HFFc6 (cell line): Measurements from ENCODE around the gene RPN1. TPM values are rescaled to one million over a fixed set of nuclear protein-coding genes. Genes with fewer than 3 reads are reported as not detected.
"Not testable (repeated sequence)": the region's sequence is repeated elsewhere in the genome, so short reads cannot be mapped to it uniquely, and the experiment has no call there.

Experiments
- DNase-seq: peaks from one replicate; pipeline ENCODE4 v3.0.0-alpha.2; 2018
- H3K27ac Mint-ChIP-seq: 2 replicates; pipeline ENCODE4 v1.8.0; 2020; ENCODE audit warnings: mild to moderate bottlenecking, mixed read lengths
- H3K27me3 Mint-ChIP-seq: 2 replicates; pipeline ENCODE4 v1.8.0; 2021; ENCODE audit warnings: mild to moderate bottlenecking, moderate library complexity, mixed read lengths; ENCODE audit not compliant: insufficient read depth
- H3K36me3 Mint-ChIP-seq: 2 replicates; pipeline ENCODE4 v1.8.0; 2021; ENCODE audit warnings: low read depth, mixed read lengths
- H3K4me1 Mint-ChIP-seq: 2 replicates; pipeline ENCODE4 v1.8.0; 2020; ENCODE audit warnings: low read depth, mixed read lengths
- H3K4me3 Mint-ChIP-seq: 2 replicates; pipeline ENCODE4 v1.8.0; 2020; ENCODE audit warnings: mild to moderate bottlenecking, moderate library complexity, mixed read lengths
- H3K9me3 Mint-ChIP-seq: 2 replicates; pipeline ENCODE4 v1.8.0; 2020; ENCODE audit warnings: mild to moderate bottlenecking, mixed read lengths
- total RNA-seq, 6 experiments: library from RNA; stranded (reverse); fragmentation: NEBNext Ultra II Directional; extraction: Animal tissue kit (Norgen Biotek cat#: 25700); gene quantifications; 2 replicates in 1 of 6; 3 replicates in 5 of 6; pipeline ENCODE4 v1.2.3, GENCODE V29; 2021
- TF ChIP-seq, protein P1 (sequence below): fragments of 200-600 bp; sonication (generic); IDR thresholded peaks from 2 replicates; pipeline ENCODE4 v1.5.0; 2021; ENCODE audit warnings: antibody characterized with exemption, mild to moderate bottlenecking

RPN1 gene
- total RNA-seq, 6 experiments from 2014 or later: 277 to 332 (median 315) TPM

DNA sequence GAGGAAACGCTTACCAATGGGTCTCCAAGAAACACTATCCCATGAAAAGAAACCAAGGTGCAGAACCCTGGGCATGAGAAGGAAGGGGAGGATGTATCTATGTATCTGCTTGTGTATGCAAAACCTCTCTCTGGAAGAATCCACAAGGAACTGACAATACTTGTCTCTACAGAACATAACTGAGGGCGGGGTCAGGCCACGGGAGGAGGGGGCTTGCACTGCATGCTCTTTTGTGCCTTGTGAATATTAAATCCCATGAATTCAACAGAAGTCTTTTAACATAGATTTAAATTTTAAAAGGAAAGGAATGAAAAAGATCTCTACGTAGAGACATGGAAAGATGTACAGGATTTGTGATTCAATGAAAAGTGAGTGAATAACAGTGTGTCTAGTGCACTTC, 57.8 kb downstream of the RPN1 start:
- Mint-ChIP-seq H3K4me3 (no peak overlapping the region), H3K27me3 (peaks cover 6% of the 10 kb centered on the region), H3K9me3 (no peaks in the 10 kb centered on the region), H3K27ac (no peak overlapping the region), H3K36me3 (no peaks in the 10 kb centered on the region; the same call in 1 of the 2 replicates), H3K4me1 (peaks cover 21% of the 10 kb centered on the region)
- TF ChIP-seq, protein P1, sequence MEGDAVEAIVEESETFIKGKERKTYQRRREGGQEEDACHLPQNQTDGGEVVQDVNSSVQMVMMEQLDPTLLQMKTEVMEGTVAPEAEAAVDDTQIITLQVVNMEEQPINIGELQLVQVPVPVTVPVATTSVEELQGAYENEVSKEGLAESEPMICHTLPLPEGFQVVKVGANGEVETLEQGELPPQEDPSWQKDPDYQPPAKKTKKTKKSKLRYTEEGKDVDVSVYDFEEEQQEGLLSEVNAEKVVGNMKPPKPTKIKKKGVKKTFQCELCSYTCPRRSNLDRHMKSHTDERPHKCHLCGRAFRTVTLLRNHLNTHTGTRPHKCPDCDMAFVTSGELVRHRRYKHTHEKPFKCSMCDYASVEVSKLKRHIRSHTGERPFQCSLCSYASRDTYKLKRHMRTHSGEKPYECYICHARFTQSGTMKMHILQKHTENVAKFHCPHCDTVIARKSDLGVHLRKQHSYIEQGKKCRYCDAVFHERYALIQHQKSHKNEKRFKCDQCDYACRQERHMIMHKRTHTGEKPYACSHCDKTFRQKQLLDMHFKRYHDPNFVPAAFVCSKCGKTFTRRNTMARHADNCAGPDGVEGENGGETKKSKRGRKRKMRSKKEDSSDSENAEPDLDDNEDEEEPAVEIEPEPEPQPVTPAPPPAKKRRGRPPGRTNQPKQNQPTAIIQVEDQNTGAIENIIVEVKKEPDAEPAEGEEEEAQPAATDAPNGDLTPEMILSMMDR: no peak
- DNase-seq: no peak

DNA sequence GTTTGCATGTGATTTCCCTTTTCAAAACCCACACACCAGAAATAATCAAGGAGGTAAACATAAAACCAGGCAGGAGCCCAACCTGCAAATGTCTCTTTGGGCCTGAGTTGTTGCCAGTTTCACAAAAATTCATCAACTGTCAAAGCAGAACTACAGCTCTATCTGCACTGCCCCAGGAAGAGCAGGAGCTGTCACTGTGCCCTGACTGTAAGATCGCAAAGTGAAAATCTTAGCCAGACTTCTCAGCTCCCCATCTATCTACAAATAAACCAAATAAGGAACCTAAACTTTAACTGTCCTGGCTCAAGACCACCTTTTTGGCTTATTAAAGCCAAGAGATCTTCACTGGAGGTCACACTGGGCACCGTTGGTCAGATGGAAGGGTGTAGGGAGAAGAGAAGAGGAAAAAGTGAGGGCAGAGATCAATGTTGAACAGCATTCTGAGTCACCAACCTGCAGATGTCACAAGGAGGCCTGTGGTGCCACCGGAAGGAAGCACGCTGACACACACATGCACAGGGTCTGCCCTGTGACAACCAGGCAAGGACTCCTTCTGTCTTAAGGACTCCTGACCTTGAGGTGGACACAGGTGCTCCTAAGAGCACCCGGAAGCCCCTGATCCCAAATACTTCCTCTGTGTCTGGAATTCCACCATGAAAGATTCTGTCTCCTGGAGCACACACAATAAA, 58.7 kb downstream of the RPN1 start:
- Mint-ChIP-seq H3K27me3 (peaks cover 6% of the 10 kb centered on the region), H3K9me3 (no peaks in the 10 kb centered on the region), H3K4me1 (peaks cover 13% of the 10 kb centered on the region), H3K4me3 (no peak overlapping the region), H3K27ac (no peak overlapping the region), H3K36me3 (no peaks in the 10 kb centered on the region; the same call in 1 of the 2 replicates)
- TF ChIP-seq, protein P1: no peak
- no peak for DNase-seq

- H3K4me1 Mint-ChIP-seq: peaks cover 13% of the 10 kb centered on the region
- TF ChIP-seq, protein P1: peak; percentile 46
- H3K9me3 Mint-ChIP-seq: no peaks in the 10 kb centered on the region
- DNase-seq: no peak
- no peak overlapping the region for H3K4me3 Mint-ChIP-seq
- H3K27ac Mint-ChIP-seq: no peak overlapping the region
- H3K27me3 Mint-ChIP-seq: peaks cover 6% of the 10 kb centered on the region
- no peaks in the 10 kb centered on the region; the same call in 1 of the 2 replicates for H3K36me3 Mint-ChIP-seq
Observed at GRCh38 chr3:128590948-128591347, 59.7 kb downstream of the RPN1 start.

DNA sequence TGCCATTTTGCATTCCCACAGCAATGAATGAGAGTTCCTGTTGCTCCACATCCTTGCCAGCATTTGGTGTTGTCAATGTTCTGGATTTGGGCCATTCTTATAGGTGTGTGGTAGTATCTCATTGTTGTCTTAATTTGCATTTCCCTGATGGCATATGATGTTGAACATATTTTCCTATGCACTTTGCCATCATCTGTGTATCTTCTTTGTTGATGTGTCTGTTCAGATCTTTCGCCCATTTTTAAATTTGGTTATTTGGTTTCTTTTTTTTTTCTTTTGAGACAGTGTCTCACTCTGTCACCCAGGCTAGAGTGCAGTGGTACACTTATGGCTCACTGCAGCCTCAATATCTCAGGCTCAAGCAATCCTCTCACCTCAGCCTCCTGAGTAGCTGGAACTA, 60.6 kb downstream of the RPN1 start:
- DNase-seq, H3K9me3 Mint-ChIP-seq, H3K27ac Mint-ChIP-seq, H3K27me3 Mint-ChIP-seq, H3K36me3 Mint-ChIP-seq, H3K4me3 Mint-ChIP-seq: not testable (repeated sequence)
- peaks cover 13% of the 10 kb centered on the region for H3K4me1 Mint-ChIP-seq

DNA sequence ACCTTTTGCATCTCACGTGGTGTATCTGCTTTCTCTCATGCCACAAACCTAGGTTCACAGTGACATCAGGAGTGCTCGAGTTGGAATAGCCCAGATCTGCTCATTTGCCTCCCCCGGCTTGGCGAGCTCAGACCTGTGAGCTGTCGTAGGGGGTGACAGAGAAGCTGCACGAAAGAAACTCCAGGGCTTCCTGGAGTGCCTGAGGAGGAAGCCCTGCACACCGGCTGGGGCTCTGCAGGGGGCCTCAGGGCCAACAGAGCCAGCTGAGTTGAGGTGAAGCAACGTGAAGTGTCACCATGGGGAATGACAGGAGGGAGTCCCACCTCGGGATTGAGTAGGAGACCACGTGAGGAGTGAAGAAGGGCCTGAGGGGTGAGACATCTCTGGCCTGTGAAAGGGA, 62.5 kb downstream of the RPN1 start:
- H3K36me3 Mint-ChIP-seq: no peaks in the 10 kb centered on the region; the same call in 1 of the 2 replicates
- H3K4me3 Mint-ChIP-seq: no peak overlapping the region
- no peak overlapping the region for H3K27ac Mint-ChIP-seq
- H3K9me3 Mint-ChIP-seq: no peaks in the 10 kb centered on the region
- peaks cover 13% of the 10 kb centered on the region for H3K4me1 Mint-ChIP-seq
- DNase-seq: no peak
- peaks cover 3% of the 10 kb centered on the region for H3K27me3 Mint-ChIP-seq
- TF ChIP-seq, protein P1: no peak

DNA sequence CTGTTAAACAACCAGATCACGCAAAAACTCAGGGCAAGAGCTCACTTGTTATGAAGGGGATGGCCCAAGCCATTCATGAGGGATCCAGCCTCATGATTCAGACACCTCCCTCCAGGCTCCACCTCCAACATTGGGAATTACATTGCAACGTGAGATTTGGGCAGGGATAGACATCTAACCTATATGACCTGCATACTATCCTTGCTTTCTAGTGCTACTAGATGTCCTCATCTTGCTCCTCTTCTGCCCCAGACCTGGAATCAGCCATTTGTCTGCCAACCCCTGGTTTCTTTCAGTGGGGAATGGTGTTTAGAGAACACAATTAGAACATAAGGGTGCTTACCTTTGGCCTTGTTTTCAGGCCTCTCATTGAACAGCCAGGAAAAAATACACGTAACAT, 63.2 kb downstream of the RPN1 start:
- no peak overlapping the region for H3K4me3 Mint-ChIP-seq
- TF ChIP-seq, protein P1: no peak
- DNase-seq: no peak
- peaks cover 13% of the 10 kb centered on the region for H3K4me1 Mint-ChIP-seq
- H3K27ac Mint-ChIP-seq: no peak overlapping the region
- no peaks in the 10 kb centered on the region; the same call in 1 of the 2 replicates for H3K36me3 Mint-ChIP-seq
- H3K27me3 Mint-ChIP-seq: peaks cover 3% of the 10 kb centered on the region
- no peaks in the 10 kb centered on the region for H3K9me3 Mint-ChIP-seq

GRCh38 chr3:128586932-128587331, 63.7 kb downstream of the RPN1 start:
- H3K27me3 Mint-ChIP-seq, H3K4me3 Mint-ChIP-seq, H3K4me1 Mint-ChIP-seq, DNase-seq, H3K9me3 Mint-ChIP-seq, H3K27ac Mint-ChIP-seq, H3K36me3 Mint-ChIP-seq: not testable (repeated sequence)

DNA sequence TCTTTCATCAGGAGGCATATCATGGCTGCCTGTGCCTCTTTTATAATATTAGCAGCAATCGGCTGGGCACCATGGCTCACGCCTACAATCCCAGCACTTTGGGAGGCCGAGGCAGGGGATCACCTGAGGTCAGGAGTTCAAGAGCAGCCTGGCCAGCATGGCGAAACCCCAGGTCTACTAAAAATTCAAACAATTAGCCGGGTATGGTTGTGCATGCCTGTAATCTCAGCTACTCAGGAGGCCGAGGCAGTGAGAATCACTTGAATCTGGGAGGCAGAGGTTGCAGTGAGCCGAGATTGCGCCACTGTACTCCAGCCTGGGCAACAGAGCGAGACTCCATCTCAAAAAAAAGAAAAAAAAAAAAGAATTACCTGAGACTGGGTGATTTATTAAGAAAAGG, 64.2 kb downstream of the RPN1 start:
- not testable (repeated sequence) for H3K4me3 Mint-ChIP-seq, H3K36me3 Mint-ChIP-seq, H3K27me3 Mint-ChIP-seq, H3K4me1 Mint-ChIP-seq, H3K9me3 Mint-ChIP-seq, DNase-seq, H3K27ac Mint-ChIP-seq
